HepG2 (cell line): ENCODE measurements around the gene GREM1. TPM values are rescaled to one million over a fixed set of nuclear protein-coding genes. Genes with fewer than 3 reads are reported as not detected.

Experiments
- ATRX ChIP-seq: sonication (generic); formaldehyde crosslinking; IDR thresholded peaks from 2 replicates; pipeline ENCODE4 v1.4.0; 2020; ENCODE audit warnings: missing genetic modification reagents, borderline replicate concordance
- MTERF4 ChIP-seq: sonication (generic); formaldehyde crosslinking; IDR thresholded peaks from 2 replicates; pipeline ENCODE4 v1.8.0; 2023; ENCODE audit warnings: mild to moderate bottlenecking, missing genetic modification reagents
- MTF2 ChIP-seq: sonication (generic); formaldehyde crosslinking; IDR thresholded peaks from 2 replicates; pipeline ENCODE4 v1.5.0; 2020; ENCODE audit warnings: missing genetic modification reagents, borderline replicate concordance
- NFAT5 ChIP-seq: sonication (generic); formaldehyde crosslinking; IDR thresholded peaks from 2 replicates; pipeline ENCODE4 v1.4.0; 2020; ENCODE audit warnings: missing genetic modification reagents
- PHB2 ChIP-seq: fragments of 450-650 bp; IDR thresholded peaks from 2 replicates; pipeline ENCODE4 v1.6.1; 2018; ENCODE audit not compliant: partially characterized antibody
- PPARG ChIP-seq: conservative IDR thresholded peaks from 2 replicates; pipeline ENCODE4 v1.6.1; 2016; ENCODE audit warnings: missing biosample characterization, missing genetic modification reagents
- SP4 ChIP-seq: sonication (generic); formaldehyde crosslinking; IDR thresholded peaks from 2 replicates; pipeline ENCODE4 v1.8.1; 2023; ENCODE audit warnings: mild to moderate bottlenecking, missing genetic modification reagents
- TBL1XR1 ChIP-seq: fragments of 150-350 bp; IDR thresholded peaks from 2 replicates; pipeline ENCODE4 v1.6.1; 2014; ENCODE audit warnings: borderline replicate concordance, low read length; ENCODE audit not compliant: partially characterized antibody
- TFAP4 ChIP-seq: sonication (generic); IDR thresholded peaks from 2 replicates; pipeline ENCODE4 v1.6.1; 2016; ENCODE audit warnings: low read depth, borderline replicate concordance
- WIZ ChIP-seq: sonication (generic); formaldehyde crosslinking; IDR thresholded peaks from 2 replicates; pipeline ENCODE4 v1.5.1; 2020; ENCODE audit warnings: mild to moderate bottlenecking, missing genetic modification reagents
- ZBTB38 ChIP-seq: sonication (generic); formaldehyde crosslinking; IDR thresholded peaks from 2 replicates; pipeline ENCODE4 v1.5.1; 2020; ENCODE audit warnings: mild to moderate bottlenecking, missing genetic modification reagents
- ZFP1 ChIP-seq: IDR thresholded peaks from 2 replicates; pipeline ENCODE4 v1.6.1; 2016
- ZNF282 ChIP-seq: fragments of 450-650 bp; IDR thresholded peaks from 2 replicates; pipeline ENCODE4 v1.6.1; 2018; ENCODE audit not compliant: partially characterized antibody
- ZNF496 ChIP-seq: sonication (generic); formaldehyde crosslinking; IDR thresholded peaks from 2 replicates; pipeline ENCODE4 v1.8.1; 2023; ENCODE audit warnings: mild to moderate bottlenecking, moderate library complexity, missing genetic modification reagents; ENCODE audit not compliant: insufficient replicate concordance
- ZNF609 ChIP-seq: sonication (generic); formaldehyde crosslinking; IDR thresholded peaks from 2 replicates; pipeline ENCODE4 v1.4.0; 2020; ENCODE audit warnings: mild to moderate bottlenecking, missing genetic modification reagents, borderline replicate concordance
- ZNF616 ChIP-seq: sonication (generic); formaldehyde crosslinking; IDR thresholded peaks from 2 replicates; pipeline ENCODE4 v1.5.0; 2020; ENCODE audit warnings: low read depth, mild to moderate bottlenecking, missing genetic modification reagents
- ZNF619 ChIP-seq: sonication (generic); formaldehyde crosslinking; IDR thresholded peaks from 2 replicates; pipeline ENCODE4 v1.4.0; 2020; ENCODE audit warnings: mild to moderate bottlenecking, missing genetic modification reagents
- ZNF777 ChIP-seq: sonication (generic); formaldehyde crosslinking; IDR thresholded peaks from 2 replicates; pipeline ENCODE4 v1.4.0; 2020; ENCODE audit warnings: missing genetic modification reagents
- polyA plus RNA-seq, 8 experiments: library from polyadenylated mRNA; depleted of rRNA in 3 of 8; stranded (reverse) in 7 of 8; unstranded in 1 of 8; fragments of >200 nt; fragmentation: Illumina TruSeq in 4 of 8; extraction: Trizol in 4 of 8; gene quantifications; 2 replicates each; pipeline versions ENCODE4 v1.2.1 to v1.2.3, GENCODE V29; 2011 to 2016; ENCODE audit warnings: low read depth in 4 of 8, missing spikeins in 1 of 8, mixed read lengths in 1 of 8; ENCODE audit not compliant: insufficient read depth in 1 of 8
- total RNA-seq, 5 experiments: library from RNA; depleted of rRNA; stranded (reverse); fragments of >200 nt; fragmentation: Illumina TruSeq; extraction: Trizol; gene quantifications; 2 replicates each; pipeline ENCODE4 v1.2.3, GENCODE V29; 2016; ENCODE audit warnings: low read depth in 1 of 5

The GREM1 gene
- total and polyA plus RNA-seq, 2 of the 13 experiments (the other 11 are each of a cell fraction or from before 2014, with no cell fraction given), result 0.02 to 0.08 TPM

- TF ChIP-seq NFAT5 (CRISPR knock-in tag) (no peak), ZNF609 (peak; percentile 69; the same call in 1 of the 2 replicates), WIZ (CRISPR knock-in tag) (no peak), SP4 (CRISPR knock-in tag) (no peak), ATRX (CRISPR knock-in tag) (no peak), ZNF619 (no peak), ZNF496 (CRISPR knock-in tag) (no peak), ZNF616 (no peak), TFAP4 (peak; percentile 40; the same call in 1 of the 2 replicates), ZFP1 (CRISPR knock-in tag) (no peak), ZBTB38 (CRISPR knock-in tag) (no peak), ZNF777 (no peak), TBL1XR1 (no peak), ZNF282 (no peak), PHB2 (no peak), MTF2 (CRISPR knock-in tag) (no peak), MTERF4 (CRISPR knock-in tag) (no peak), PPARG (peak; percentile 62)
Observed at GRCh38 chr15:32700501-32701150, 17.2 kb upstream of the GREM1 start (continued).
